ENCODE data around the gene NRL.
"Not testable (repeated sequence)": the region's sequence is repeated elsewhere in the genome, so short reads cannot be mapped to it uniquely, and the experiment has no call there.

Gene NRL

GRCh38 chr14:24042746-24043145, 72.0 kb downstream of the NRL start:
- no peaks in the 10 kb centered on the region for H3K9me3 ChIP-seq (ENCODE audit: control insufficient read depth in 2 of 2, low read length in 2 of 2)
- no peak overlapping the region for H3K4me3 ChIP-seq (ENCODE audit: low read length in 2 of 2)
- no peaks in the 10 kb centered on the region for H3K36me3 ChIP-seq (ENCODE audit: control insufficient read depth in 2 of 2, insufficient read depth in 2 of 2, low read length in 2 of 2)
- H3K4me1 ChIP-seq (ENCODE audit: control insufficient read depth, insufficient read depth, low read length), result no peaks in the 10 kb centered on the region
- H3K27me3 ChIP-seq (ENCODE audit: control insufficient read depth in 1 of 2, insufficient read depth in 2 of 2, low read length in 2 of 2), result no peaks in the 10 kb centered on the region
- H3K9ac ChIP-seq (ENCODE audit: low read length in 2 of 2), result no peak overlapping the region
- no peak overlapping the region for H3K27ac ChIP-seq (ENCODE audit: low read length)

GRCh38 chr14:24040692-24041091, 74.1 kb downstream of the NRL start:
- H3K4me1 ChIP-seq (ENCODE audit: control insufficient read depth, insufficient read depth, low read length), result peaks cover 5% of the 10 kb centered on the region
- H3K36me3 ChIP-seq (ENCODE audit: control insufficient read depth in 2 of 2, insufficient read depth in 2 of 2, low read length in 2 of 2), result no peaks in the 10 kb centered on the region
- no peaks in the 10 kb centered on the region for H3K27me3 ChIP-seq (ENCODE audit: control insufficient read depth in 1 of 2, insufficient read depth in 2 of 2, low read length in 2 of 2)
- no peak overlapping the region for H3K27ac ChIP-seq (ENCODE audit: low read length)
- H3K9me3 ChIP-seq (ENCODE audit: control insufficient read depth in 2 of 2, low read length in 2 of 2), result no peaks in the 10 kb centered on the region
- H3K4me3 ChIP-seq (ENCODE audit: low read length in 2 of 2), result no peak overlapping the region
- no peak overlapping the region for H3K9ac ChIP-seq (ENCODE audit: low read length in 2 of 2)

GRCh38 chr14:24038686-24039085, 76.1 kb downstream of the NRL start:
- H3K9me3 ChIP-seq (ENCODE audit: control insufficient read depth in 2 of 2, low read length in 2 of 2), result no peaks in the 10 kb centered on the region
- H3K4me3 ChIP-seq (ENCODE audit: low read length in 2 of 2), result no peak overlapping the region
- no peaks in the 10 kb centered on the region for H3K27me3 ChIP-seq (ENCODE audit: control insufficient read depth in 1 of 2, insufficient read depth in 2 of 2, low read length in 2 of 2)
- H3K36me3 ChIP-seq (ENCODE audit: control insufficient read depth in 2 of 2, insufficient read depth in 2 of 2, low read length in 2 of 2), result no peaks in the 10 kb centered on the region
- no peak overlapping the region for H3K9ac ChIP-seq (ENCODE audit: low read length in 2 of 2)
- peaks cover 5% of the 10 kb centered on the region for H3K4me1 ChIP-seq (ENCODE audit: control insufficient read depth, insufficient read depth, low read length)
- H3K27ac ChIP-seq (ENCODE audit: low read length), result no peak overlapping the region

- Histone ChIP-seq H3K36me3 (ENCODE audit: control insufficient read depth in 2 of 2, insufficient read depth in 2 of 2, low read length in 2 of 2) (no peaks in the 10 kb centered on the region), H3K4me1 (ENCODE audit: control insufficient read depth, insufficient read depth, low read length) (peaks cover 5% of the 10 kb centered on the region), H3K9me3 (ENCODE audit: control insufficient read depth in 2 of 2, low read length in 2 of 2) (no peaks in the 10 kb centered on the region), H3K4me3 (ENCODE audit: low read length in 2 of 2) (no peak overlapping the region), H3K9ac (ENCODE audit: low read length in 2 of 2) (no peak overlapping the region), H3K27ac (ENCODE audit: low read length) (no peak overlapping the region), H3K27me3 (ENCODE audit: control insufficient read depth in 1 of 2, insufficient read depth in 2 of 2, low read length in 2 of 2) (no peaks in the 10 kb centered on the region)
These were observed 77.1 kb downstream of the NRL start for GRCh38 chr14:24037658-24038037.

GRCh38 chr14:24036963-24037657, 77.6 kb downstream of the NRL start:
- Histone ChIP-seq H3K4me3 (ENCODE audit: low read length in 2 of 2) (peak overlapping the region; percentile 74 to 82), H3K9ac (ENCODE audit: low read length in 2 of 2) (peak overlapping the region; percentile 58 to 75), H3K27ac (ENCODE audit: low read length) (peak overlapping the region; percentile 87)
- not testable (repeated sequence) for H3K4me1 ChIP-seq (ENCODE audit: control insufficient read depth, insufficient read depth, low read length); H3K27me3 ChIP-seq (ENCODE audit: control insufficient read depth in 1 of 2, insufficient read depth in 2 of 2, low read length in 2 of 2); H3K36me3 ChIP-seq (ENCODE audit: control insufficient read depth in 2 of 2, insufficient read depth in 2 of 2, low read length in 2 of 2); H3K9me3 ChIP-seq (ENCODE audit: control insufficient read depth in 2 of 2, low read length in 2 of 2)

- H3K9me3 ChIP-seq (ENCODE audit: control insufficient read depth in 2 of 2, low read length in 2 of 2), result no peaks in the 10 kb centered on the region
- H3K9ac ChIP-seq (ENCODE audit: low read length in 2 of 2), result peak overlapping the region; percentile 58 to 75
- peak overlapping the region; percentile 74 to 82 for H3K4me3 ChIP-seq (ENCODE audit: low read length in 2 of 2)
- H3K27me3 ChIP-seq (ENCODE audit: control insufficient read depth in 1 of 2, insufficient read depth in 2 of 2, low read length in 2 of 2), result no peaks in the 10 kb centered on the region
- peaks cover 5% of the 10 kb centered on the region for H3K4me1 ChIP-seq (ENCODE audit: control insufficient read depth, insufficient read depth, low read length)
- no peaks in the 10 kb centered on the region for H3K36me3 ChIP-seq (ENCODE audit: control insufficient read depth in 2 of 2, insufficient read depth in 2 of 2, low read length in 2 of 2)
- peak overlapping the region; percentile 87 for H3K27ac ChIP-seq (ENCODE audit: low read length)
These were observed 78.4 kb downstream of the NRL start for GRCh38 chr14:24036169-24036962.

- not testable (repeated sequence) for H3K36me3 ChIP-seq (ENCODE audit: control insufficient read depth in 2 of 2, insufficient read depth in 2 of 2, low read length in 2 of 2); H3K27me3 ChIP-seq (ENCODE audit: control insufficient read depth in 1 of 2, insufficient read depth in 2 of 2, low read length in 2 of 2); H3K9ac ChIP-seq (ENCODE audit: low read length in 2 of 2); H3K4me1 ChIP-seq (ENCODE audit: control insufficient read depth, insufficient read depth, low read length); H3K9me3 ChIP-seq (ENCODE audit: control insufficient read depth in 2 of 2, low read length in 2 of 2)
- peak overlapping the region; percentile 74 to 82 for H3K4me3 ChIP-seq (ENCODE audit: low read length in 2 of 2)
- H3K27ac ChIP-seq (ENCODE audit: low read length), result peak overlapping the region; percentile 87
These were observed 79.0 kb downstream of the NRL start for GRCh38 chr14:24035769-24036168.

- Histone ChIP-seq H3K36me3 (ENCODE audit: control insufficient read depth in 2 of 2, insufficient read depth in 2 of 2, low read length in 2 of 2) (no peaks in the 10 kb centered on the region), H3K4me1 (ENCODE audit: control insufficient read depth, insufficient read depth, low read length) (peaks cover 5% of the 10 kb centered on the region), H3K9me3 (ENCODE audit: control insufficient read depth in 2 of 2, low read length in 2 of 2) (no peaks in the 10 kb centered on the region), H3K9ac (ENCODE audit: low read length in 2 of 2) (no peak overlapping the region), H3K27ac (ENCODE audit: low read length) (no peak overlapping the region), H3K4me3 (ENCODE audit: low read length in 2 of 2) (no peak overlapping the region), H3K27me3 (ENCODE audit: control insufficient read depth in 1 of 2, insufficient read depth in 2 of 2, low read length in 2 of 2) (no peaks in the 10 kb centered on the region)
These were observed 81.9 kb downstream of the NRL start for GRCh38 chr14:24032727-24033418.

- H3K27me3 ChIP-seq (ENCODE audit: control insufficient read depth in 1 of 2, insufficient read depth in 2 of 2, low read length in 2 of 2); H3K36me3 ChIP-seq (ENCODE audit: control insufficient read depth in 2 of 2, insufficient read depth in 2 of 2, low read length in 2 of 2); H3K4me1 ChIP-seq (ENCODE audit: control insufficient read depth, insufficient read depth, low read length); H3K27ac ChIP-seq (ENCODE audit: low read length); H3K9ac ChIP-seq (ENCODE audit: low read length in 2 of 2); H3K9me3 ChIP-seq (ENCODE audit: control insufficient read depth in 2 of 2, low read length in 2 of 2); H3K4me3 ChIP-seq (ENCODE audit: low read length in 2 of 2): not testable (repeated sequence)
These were observed 83.4 kb downstream of the NRL start for GRCh38 chr14:24031331-24031730.

- H3K4me1 ChIP-seq (ENCODE audit: control insufficient read depth, insufficient read depth, low read length); H3K36me3 ChIP-seq (ENCODE audit: control insufficient read depth in 2 of 2, insufficient read depth in 2 of 2, low read length in 2 of 2); H3K27me3 ChIP-seq (ENCODE audit: control insufficient read depth in 1 of 2, insufficient read depth in 2 of 2, low read length in 2 of 2); H3K9me3 ChIP-seq (ENCODE audit: control insufficient read depth in 2 of 2, low read length in 2 of 2); H3K9ac ChIP-seq (ENCODE audit: low read length in 2 of 2); H3K27ac ChIP-seq (ENCODE audit: low read length); H3K4me3 ChIP-seq (ENCODE audit: low read length in 2 of 2): not testable (repeated sequence)
These were observed 85.1 kb downstream of the NRL start for GRCh38 chr14:24029687-24030086.
